HG03520 (cell line): Measurements from ENCODE around the gene IPO13.

Experiments
- ATAC-seq: cut with Tn5 transposase; IDR thresholded peaks from one replicate; pipeline ENCODE4 v1.9.1; 2021; ENCODE audit warnings: mild to moderate bottlenecking, moderate library complexity; ENCODE audit not compliant: unreplicated experiment

IPO13 gene

GRCh38 chr1:43930949-43931275, 15.8 kb upstream of the IPO13 start:
- no peak for ATAC-seq

DNA sequence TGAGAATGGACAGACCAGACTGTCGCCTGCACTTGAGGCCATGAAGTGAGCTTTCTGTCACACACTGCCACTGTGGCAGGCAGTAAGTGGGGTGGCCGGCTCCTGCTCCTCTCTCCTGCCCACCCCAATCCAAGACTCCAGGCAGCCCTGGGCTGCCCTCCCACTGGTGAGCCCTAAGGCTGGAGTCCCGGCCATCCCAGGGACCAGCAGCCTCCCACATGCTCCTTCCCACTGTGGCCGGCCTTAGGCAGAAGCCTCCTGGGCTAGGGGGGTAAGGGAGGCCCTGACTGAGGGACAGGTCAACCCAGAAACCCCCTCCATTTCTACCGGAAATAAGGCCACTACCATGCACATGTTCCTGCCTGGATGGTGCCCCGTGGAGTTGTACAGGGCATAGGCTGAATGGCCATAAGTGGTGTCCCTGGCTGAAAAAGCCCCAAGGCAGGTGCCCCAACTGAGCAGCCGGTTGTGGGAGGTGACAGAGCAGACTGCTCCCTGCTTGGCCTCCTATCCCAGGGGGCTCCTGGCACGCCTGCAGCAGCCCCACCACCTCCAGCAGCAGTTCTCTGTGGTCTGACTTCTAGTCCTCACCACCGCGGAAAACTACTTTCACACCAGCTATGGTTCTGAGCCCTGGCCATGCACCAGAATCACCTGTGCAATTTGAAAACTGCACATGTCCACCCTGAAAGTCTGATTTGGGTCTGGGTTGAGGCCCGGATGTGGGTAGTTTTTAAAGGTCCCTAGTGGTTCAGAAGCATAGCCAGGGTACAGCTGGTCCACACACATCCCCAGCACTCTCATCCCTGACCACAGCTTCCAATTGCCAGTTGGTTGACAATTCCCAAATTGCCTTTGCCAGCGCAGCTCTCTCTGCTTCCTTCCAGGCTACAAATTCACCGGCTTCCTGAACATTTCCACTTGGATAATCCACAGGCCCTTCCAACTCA, 14.8 kb upstream of the IPO13 start:
- ATAC-seq = no peak

GRCh38 chr1:43932786-43933385, 13.9 kb upstream of the IPO13 start:
- no peak for ATAC-seq

DNA sequence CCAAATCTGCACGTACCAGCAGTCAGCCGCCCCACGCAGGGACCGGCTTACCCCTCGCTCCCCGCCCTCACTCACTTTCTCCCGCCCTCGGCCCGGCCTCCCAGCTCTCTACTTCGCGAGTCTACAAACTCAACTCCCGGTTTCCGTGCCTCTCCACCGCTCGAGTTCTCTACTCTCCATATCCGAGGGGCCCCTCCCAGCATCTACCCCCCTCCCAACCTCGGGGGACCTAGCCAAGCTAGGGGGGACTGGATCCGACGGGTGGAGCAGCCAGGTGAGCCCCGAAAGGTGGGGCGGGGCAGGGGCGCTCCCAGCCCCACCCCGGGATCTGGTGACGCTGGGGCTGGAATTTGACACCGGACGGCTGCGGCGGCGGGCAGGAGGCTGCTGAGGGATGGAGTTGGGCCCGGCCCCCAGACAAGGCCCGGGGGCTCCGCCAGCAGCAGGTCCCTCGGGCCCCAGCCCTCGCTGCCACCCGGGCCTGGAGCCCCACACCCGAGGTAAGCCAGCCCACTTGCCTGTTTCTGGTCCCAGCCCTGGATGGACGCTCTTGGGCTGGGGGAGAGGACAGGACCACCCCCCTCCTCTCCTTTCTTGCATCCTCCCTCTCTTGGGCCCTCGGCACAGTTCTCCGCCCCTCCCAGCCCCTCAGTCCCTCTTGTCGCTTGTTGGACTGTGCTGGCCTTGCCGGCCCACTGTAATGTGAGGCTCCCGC, 13.2 kb upstream of the IPO13 start, which contains the start of gene ARTN:
Gene ARTN (plus strand): TSS at position 416 of the 715 bp plus-strand sequence. CDS start 1,856 bp downstream, outside the sequence.
- no peak for ATAC-seq

DNA sequence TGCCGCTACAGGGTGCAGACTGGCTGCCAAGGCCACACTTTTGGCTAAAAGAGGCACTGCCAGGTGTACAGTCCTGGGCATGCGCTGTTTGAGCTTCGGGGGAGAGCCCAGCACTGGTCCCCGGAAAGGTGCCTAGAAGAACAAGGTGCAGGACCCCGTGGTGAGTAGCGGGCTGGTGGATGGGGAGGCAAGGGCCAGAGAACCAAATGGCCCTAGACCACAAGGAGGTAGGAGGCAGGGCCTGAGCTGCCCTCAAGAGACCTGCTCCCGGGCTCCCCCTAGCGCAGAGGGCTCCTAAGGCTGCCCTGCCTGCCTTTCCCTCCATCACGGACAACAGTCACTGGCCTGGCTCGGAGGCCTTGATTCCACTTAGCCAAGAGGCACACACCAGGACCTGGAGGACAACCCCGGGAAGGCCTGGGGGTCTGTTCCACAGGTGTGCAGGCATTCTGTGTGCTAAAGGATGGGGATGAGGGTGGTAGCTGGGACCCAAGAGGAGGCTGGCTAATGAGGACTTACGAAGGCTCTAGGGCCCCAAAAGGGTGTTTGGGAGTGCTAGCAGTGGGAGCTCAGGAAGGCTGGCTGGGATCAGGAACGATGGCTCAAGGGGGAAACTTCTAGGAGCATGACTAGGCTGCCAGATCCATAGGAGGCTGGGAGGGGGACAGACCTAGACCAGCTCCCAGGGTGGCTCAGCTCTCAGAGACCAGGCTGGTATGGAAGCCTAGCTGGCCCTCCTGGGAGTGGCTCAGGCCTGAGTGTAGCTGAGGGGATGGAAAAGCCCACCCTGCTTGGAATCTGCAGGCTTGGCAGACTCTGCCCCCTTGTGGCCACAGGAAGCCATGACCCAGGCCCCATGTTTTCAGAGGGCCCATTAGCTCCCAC, 12.4 kb upstream of the IPO13 start:
- no peak for ATAC-seq

- no peak for ATAC-seq
Observed at GRCh38 chr1:43934986-43935324, 11.8 kb upstream of the IPO13 start.

DNA sequence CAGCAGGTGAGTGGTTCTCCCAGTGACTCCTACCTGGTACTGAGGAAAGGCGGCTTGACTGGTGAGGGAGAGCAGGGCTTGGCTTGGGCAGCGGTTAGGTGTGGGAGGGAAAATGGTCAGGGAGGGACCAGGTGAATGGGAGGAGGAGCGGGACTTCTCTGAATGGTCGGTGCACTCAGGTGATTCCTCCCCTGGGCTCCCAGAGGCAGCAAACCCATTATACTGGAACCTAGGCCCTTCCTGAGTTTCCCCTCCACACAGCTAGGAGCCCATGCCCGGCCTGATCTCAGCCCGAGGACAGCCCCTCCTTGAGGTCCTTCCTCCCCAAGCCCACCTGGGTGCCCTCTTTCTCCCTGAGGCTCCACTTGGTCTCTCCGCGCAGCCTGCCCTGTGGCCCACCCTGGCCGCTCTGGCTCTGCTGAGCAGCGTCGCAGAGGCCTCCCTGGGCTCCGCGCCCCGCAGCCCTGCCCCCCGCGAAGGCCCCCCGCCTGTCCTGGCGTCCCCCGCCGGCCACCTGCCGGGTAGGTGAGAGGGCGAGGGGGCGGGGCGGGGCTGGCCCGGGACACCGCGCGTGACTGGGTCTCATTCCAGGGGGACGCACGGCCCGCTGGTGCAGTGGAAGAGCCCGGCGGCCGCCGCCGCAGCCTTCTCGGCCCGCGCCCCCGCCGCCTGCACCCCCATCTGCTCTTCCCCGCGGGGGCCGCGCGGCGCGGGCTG, 10.9 kb upstream of the IPO13 start:
- no peak for ATAC-seq

DNA sequence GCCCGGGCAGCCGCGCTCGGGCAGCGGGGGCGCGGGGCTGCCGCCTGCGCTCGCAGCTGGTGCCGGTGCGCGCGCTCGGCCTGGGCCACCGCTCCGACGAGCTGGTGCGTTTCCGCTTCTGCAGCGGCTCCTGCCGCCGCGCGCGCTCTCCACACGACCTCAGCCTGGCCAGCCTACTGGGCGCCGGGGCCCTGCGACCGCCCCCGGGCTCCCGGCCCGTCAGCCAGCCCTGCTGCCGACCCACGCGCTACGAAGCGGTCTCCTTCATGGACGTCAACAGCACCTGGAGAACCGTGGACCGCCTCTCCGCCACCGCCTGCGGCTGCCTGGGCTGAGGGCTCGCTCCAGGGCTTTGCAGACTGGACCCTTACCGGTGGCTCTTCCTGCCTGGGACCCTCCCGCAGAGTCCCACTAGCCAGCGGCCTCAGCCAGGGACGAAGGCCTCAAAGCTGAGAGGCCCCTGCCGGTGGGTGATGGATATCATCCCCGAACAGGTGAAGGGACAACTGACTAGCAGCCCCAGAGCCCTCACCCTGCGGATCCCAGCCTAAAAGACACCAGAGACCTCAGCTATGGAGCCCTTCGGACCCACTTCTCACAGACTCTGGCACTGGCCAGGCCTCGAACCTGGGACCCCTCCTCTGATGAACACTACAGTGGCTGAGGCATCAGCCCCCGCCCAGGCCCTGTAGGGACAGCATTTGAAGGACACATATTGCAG, 10.2 kb upstream of the IPO13 start:
- no peak for ATAC-seq

DNA sequence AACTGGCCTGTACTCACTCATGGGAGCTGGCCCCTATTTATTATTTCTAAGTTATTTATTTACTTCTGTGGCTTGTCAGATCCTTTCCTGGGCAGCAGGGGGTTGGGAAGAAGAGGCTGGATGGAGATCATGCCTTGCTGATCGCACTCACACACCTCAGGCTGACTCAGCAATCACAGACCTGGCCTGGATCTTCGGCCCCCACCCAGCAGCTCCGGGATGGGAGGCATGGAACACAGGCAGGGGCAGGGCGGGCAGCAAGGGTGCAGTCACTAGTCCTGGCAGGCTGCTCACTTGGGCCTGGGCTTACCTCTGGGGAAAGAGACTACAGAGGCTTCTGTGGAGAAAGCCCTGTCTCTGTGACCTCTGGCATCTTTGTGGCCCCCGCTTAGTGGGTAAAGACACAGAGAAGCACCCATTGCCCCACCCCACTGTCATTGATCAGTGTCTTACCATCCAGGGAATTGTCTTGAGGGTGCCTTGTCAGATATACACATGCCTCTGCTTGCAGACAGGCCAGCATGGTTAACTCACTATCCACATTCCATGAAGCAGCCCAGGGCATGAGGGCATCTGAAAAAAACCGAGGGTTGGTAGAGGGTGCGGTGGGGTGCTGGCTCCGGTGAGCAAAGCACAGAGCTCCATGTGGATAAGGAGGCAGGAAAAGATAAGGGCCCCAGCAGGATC, 9.4 kb upstream of the IPO13 start:
- ATAC-seq = no peak

- no peak for ATAC-seq
Observed at GRCh38 chr1:43938383-43938782, 8.4 kb upstream of the IPO13 start.

- no peak for ATAC-seq
Observed at GRCh38 chr1:43938892-43939587, 7.7 kb upstream of the IPO13 start.

- ATAC-seq = no peak
Observed at GRCh38 chr1:43942411-43942810, 4.3 kb upstream of the IPO13 start.

GRCh38 chr1:43944860-43945259, 1.9 kb upstream of the IPO13 start:
- ATAC-seq = no peak

DNA sequence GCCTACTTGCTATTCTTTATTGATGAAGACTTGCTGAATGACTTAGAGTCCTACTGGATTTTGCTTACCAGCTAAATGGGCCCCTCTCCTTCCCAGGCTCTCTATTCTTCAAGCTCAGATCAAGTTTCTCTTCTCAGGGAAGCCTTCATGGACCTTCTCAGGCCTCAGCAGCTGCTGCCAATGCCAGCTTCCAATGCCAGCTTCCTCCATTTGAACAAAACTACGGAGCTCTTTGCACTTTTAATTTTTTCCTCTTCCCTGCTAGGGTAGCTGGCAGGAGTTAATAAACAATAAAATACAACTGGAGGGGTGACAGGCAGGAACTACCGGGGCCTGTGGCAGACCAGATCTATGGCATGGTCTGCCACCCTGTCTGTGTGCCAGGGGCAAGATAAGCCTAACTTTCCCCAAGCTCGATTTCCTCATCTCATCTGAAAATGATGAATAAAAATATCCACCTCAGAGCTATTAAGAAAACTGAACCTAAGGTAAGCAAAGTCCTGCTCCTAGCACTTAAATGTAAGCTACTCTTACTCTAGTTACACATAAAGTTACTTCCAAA, 995 bp upstream of the IPO13 start:
- ATAC-seq = no peak

DNA sequence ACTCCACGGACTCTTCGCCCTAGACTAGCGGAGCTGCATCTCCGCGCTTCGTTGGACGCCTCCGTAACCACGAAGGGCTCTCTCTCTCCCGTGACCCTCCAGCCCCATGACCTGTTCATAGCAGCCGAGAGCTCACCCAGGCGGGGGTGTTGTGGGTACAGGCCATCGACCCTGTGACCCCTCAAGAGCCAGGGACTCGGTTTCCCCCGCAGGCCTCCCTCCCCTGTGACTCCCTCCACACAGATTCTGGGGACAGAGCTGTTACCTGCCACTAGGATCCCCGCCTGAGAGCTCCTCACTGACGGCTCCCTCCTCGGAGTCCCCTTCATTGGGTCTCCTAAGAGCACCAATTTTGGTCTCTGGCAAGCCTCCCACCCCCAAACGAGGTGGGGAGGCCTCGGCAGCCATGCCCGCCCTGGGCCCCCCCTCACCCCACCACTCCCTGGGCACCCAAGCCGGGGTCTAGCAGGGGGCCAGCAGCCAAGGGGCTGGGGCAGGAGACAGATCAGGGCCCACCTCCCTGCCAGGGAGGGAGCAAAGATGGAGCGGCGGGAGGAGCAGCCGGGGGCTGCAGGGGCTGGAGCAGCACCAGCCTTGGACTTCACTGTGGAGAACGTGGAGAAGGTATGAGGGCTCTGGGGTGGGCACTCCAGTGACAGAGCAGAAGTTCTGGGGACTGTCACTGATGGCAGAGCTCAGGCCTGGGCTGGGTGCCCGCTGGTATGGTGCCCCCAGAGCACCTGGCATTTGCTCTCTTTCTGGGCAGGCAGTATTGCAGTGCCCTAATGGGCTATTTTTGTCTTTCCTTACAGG, 517 bp downstream of the IPO13 start:
- peak; percentile 12 for ATAC-seq

GRCh38 chr1:43947874-43948437, 1.2 kb downstream of the IPO13 start:
- no peak for ATAC-seq

DNA sequence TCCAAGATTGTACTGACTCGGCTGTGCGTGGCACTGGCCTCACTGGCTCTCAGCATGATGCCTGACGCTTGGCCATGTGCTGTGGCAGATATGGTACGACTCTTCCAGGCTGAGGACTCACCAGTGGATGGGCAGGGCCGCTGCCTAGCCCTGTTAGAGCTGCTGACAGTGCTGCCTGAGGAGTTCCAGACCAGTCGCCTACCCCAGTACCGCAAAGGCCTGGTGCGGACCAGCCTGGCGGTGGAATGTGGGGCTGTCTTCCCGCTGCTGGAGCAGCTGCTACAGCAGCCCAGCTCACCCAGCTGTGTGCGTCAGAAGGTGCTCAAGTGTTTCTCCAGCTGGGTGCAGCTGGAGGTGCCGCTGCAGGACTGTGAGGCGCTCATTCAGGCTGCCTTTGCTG, 2.9 kb downstream of the IPO13 start:
- ATAC-seq = no peak
